Smooth muscle cell (in vitro differentiated cells): Measurements from ENCODE around the gene FIGNL1. TPM values are rescaled to one million over a fixed set of nuclear protein-coding genes. Genes with fewer than 3 reads are reported as not detected.

Experiments used
- DNase-seq: peaks from one replicate; lab custom pipeline; 2025; ENCODE audit not compliant: unreplicated experiment; lab: John Stamatoyannopoulos, UW
- H2AFZ ChIP-seq: fragments of 200-600 bp; sonication (generic); 2 replicates; pipeline ENCODE4 v1.6.0; 2016; ENCODE audit warnings: antibody characterized with exemption, low read depth, mild to moderate bottlenecking
- H3F3A ChIP-seq: fragments of 200-600 bp; sonication (generic); 2 replicates; pipeline ENCODE4 v1.6.0; 2017; ENCODE audit warnings: antibody characterized with exemption, low read depth
- H3K27ac ChIP-seq: fragments of 200-600 bp; sonication (generic); 2 replicates; pipeline ENCODE4 v1.5.1; 2016; ENCODE audit warnings: low read depth, mild to moderate bottlenecking
- H3K27me3 ChIP-seq: fragments of 200-600 bp; sonication (generic); 2 replicates; pipeline ENCODE4 v1.6.1; 2016; ENCODE audit warnings: low read depth, mild to moderate bottlenecking
- H3K36me3 ChIP-seq: fragments of 200-600 bp; sonication (generic); 2 replicates; pipeline ENCODE4 v1.5.1; 2016; ENCODE audit warnings: low read depth
- H3K4me1 ChIP-seq: fragments of 200-600 bp; sonication (generic); 2 replicates; pipeline ENCODE4 v1.5.1; 2016; ENCODE audit warnings: low read depth
- H3K4me2 ChIP-seq: fragments of 200-600 bp; sonication (generic); 2 replicates; pipeline ENCODE4 v1.6.0; 2016; ENCODE audit warnings: mild to moderate bottlenecking
- H3K4me3 ChIP-seq: fragments of 200-600 bp; sonication (generic); 2 replicates; pipeline ENCODE4 v1.5.1; 2016; ENCODE audit warnings: mild to moderate bottlenecking
- H3K79me2 ChIP-seq: fragments of 200-600 bp; sonication (generic); 2 replicates; pipeline ENCODE4 v1.6.0; 2016; ENCODE audit warnings: low read depth, mild to moderate bottlenecking
- H3K9ac ChIP-seq: fragments of 200-600 bp; sonication (generic); 2 replicates; pipeline ENCODE4 v1.6.0; 2016; ENCODE audit warnings: low read depth
- H3K9me3 ChIP-seq: fragments of 200-600 bp; sonication (generic); replicated peaks from 2 replicates; pipeline ENCODE4 v1.5.1; 2016; ENCODE audit warnings: low read depth
- H4K20me1 ChIP-seq: fragments of 200-600 bp; sonication (generic); 2 replicates; pipeline ENCODE4 v1.6.0; 2016; ENCODE audit warnings: low read depth
- CTCF ChIP-seq: fragments of 200-600 bp; sonication (generic); IDR thresholded peaks from 2 replicates; pipeline ENCODE4 v1.5.1; 2017; ENCODE audit warnings: borderline replicate concordance, mild to moderate bottlenecking, antibody characterized with exemption; ENCODE audit not compliant: insufficient read depth, poor library complexity, severe bottlenecking
- WGBS: methylation state at CpG from one replicate; pipeline ENCODE4 v1.1.7; 2016; ENCODE audit warnings: low lambda C conversion rate; 5-methylcytosine and 5-hydroxymethylcytosine counted together
- polyA plus RNA-seq: library from polyadenylated mRNA; unstranded; fragments of >200 nt; fragmentation: Nextera tagmentation; extraction: Ambion mirVana; gene quantifications from 2 replicates; pipeline ENCODE4 v1.2.1, GENCODE V29; 2016
- total RNA-seq: library from RNA; depleted of rRNA; stranded (reverse); fragments of >200 nt; gene quantifications from 2 replicates; pipeline ENCODE4 v1.2.3, GENCODE V29; 2014

Gene FIGNL1
- total and polyA plus RNA-seq, 2 experiments from 2014 or later, result 6.3 to 10.8 TPM

- no peak for DNase-seq
- H3K4me3 ChIP-seq, result no peak overlapping the region
- H3K36me3 ChIP-seq, result no peaks in the 10 kb centered on the region
- no peak overlapping the region for H3K9ac ChIP-seq
- H3K4me1 ChIP-seq, result no peaks in the 10 kb centered on the region
- WGBS, result 65% methylated on average over 6 of the region's 6 CpGs
- H3K79me2 ChIP-seq, result no peaks in the 10 kb centered on the region
- H3K27me3 ChIP-seq, result no peaks in the 10 kb centered on the region
- no peaks in the 10 kb centered on the region for H4K20me1 ChIP-seq
- H2AFZ ChIP-seq, result no peak overlapping the region
- H3K27ac ChIP-seq, result no peak overlapping the region
- H3F3A ChIP-seq, result no peaks in the 10 kb centered on the region
- no peak overlapping the region for H3K4me2 ChIP-seq
- TF ChIP-seq CTCF, result no peak
- no peaks in the 10 kb centered on the region for H3K9me3 ChIP-seq
Observed at GRCh38 chr7:50477640-50478039, 27.5 kb upstream of the FIGNL1 start.

- WGBS, result 96% methylated on average over 9 of the region's 9 CpGs
- no peaks in the 10 kb centered on the region for H4K20me1 ChIP-seq
- H3K4me3 ChIP-seq, result no peak overlapping the region
- H3K4me1 ChIP-seq, result no peaks in the 10 kb centered on the region
- no peaks in the 10 kb centered on the region for H3F3A ChIP-seq
- H3K9me3 ChIP-seq, result no peaks in the 10 kb centered on the region
- H3K27ac ChIP-seq, result no peak overlapping the region
- no peak for TF ChIP-seq CTCF
- H3K9ac ChIP-seq, result no peak overlapping the region
- no peaks in the 10 kb centered on the region for H3K36me3 ChIP-seq
- no peak for DNase-seq
- H3K79me2 ChIP-seq, result no peaks in the 10 kb centered on the region
- H2AFZ ChIP-seq, result no peak overlapping the region
- no peaks in the 10 kb centered on the region for H3K27me3 ChIP-seq
- no peak overlapping the region for H3K4me2 ChIP-seq
Observed at GRCh38 chr7:50476953-50477625, 26.9 kb upstream of the FIGNL1 start.

GRCh38 chr7:50475340-50475739, 25.2 kb upstream of the FIGNL1 start:
- Histone ChIP-seq H3K36me3 (no peaks in the 10 kb centered on the region), H3F3A (no peaks in the 10 kb centered on the region), H3K4me2 (no peak overlapping the region), H3K27me3 (no peaks in the 10 kb centered on the region), H2AFZ (no peak overlapping the region), H3K4me3 (no peak overlapping the region), H3K27ac (no peak overlapping the region), H3K4me1 (no peaks in the 10 kb centered on the region), H4K20me1 (no peaks in the 10 kb centered on the region), H3K9me3 (no peaks in the 10 kb centered on the region), H3K9ac (no peak overlapping the region), H3K79me2 (no peaks in the 10 kb centered on the region)
- TF ChIP-seq CTCF, result no peak
- 71% methylated on average over 4 of the region's 4 CpGs for WGBS
- no peak for DNase-seq
